ENCODE data around the gene KANSL1.

GRCh38 chr17:45989759-45990158, 203.5 kb downstream of the KANSL1 start:
- TF ChIP-seq, protein P1, sequence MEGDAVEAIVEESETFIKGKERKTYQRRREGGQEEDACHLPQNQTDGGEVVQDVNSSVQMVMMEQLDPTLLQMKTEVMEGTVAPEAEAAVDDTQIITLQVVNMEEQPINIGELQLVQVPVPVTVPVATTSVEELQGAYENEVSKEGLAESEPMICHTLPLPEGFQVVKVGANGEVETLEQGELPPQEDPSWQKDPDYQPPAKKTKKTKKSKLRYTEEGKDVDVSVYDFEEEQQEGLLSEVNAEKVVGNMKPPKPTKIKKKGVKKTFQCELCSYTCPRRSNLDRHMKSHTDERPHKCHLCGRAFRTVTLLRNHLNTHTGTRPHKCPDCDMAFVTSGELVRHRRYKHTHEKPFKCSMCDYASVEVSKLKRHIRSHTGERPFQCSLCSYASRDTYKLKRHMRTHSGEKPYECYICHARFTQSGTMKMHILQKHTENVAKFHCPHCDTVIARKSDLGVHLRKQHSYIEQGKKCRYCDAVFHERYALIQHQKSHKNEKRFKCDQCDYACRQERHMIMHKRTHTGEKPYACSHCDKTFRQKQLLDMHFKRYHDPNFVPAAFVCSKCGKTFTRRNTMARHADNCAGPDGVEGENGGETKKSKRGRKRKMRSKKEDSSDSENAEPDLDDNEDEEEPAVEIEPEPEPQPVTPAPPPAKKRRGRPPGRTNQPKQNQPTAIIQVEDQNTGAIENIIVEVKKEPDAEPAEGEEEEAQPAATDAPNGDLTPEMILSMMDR (IDR thresholded peaks at IDR 0.05) = no peak
- TF ChIP-seq EZH2 (IDR thresholded peaks at IDR 0.05) (no peak), EZH2phosphoT487 (IDR thresholded peaks at IDR 0.05) (no peak)
